Measurements from ENCODE around the gene MAGEA9.
"Not testable (repeated sequence)": the region's sequence is repeated elsewhere in the genome, so short reads cannot be mapped to it uniquely, and the experiment has no call there.

The MAGEA9 gene

DNA sequence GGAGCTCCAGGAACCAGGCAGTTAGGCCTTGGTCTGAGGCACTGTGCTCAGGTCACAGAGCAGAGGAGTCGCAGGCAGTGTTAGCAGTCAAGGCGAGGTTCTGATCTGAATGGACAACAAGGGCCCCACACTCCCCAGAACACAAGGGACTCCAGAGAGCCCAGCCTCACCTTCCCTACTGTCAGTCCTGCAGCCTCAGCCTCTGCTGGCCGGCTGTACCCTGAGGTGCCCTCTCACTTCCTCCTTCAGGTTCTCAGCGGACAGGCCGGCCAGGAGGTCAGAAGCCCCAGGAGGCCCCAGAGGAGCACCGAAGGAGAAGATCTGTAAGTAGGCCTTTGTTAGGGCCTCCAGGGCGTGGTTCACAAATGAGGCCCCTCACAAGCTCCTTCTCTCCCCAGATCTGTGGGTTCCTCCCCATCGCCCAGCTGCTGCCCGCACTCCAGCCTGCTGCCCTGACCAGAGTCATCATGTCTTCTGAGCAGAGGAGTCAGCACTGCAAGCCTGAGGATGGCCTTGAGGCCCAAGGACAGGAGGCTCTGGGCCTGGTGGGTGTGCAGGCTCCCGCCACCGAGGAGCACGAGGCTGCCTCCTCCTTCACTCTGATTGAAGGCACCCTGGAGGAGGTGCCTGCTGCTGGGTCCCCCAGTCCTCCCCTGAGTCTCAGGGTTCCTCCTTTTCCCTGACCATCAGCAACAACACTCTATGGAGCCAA lies 26.2 kb downstream of the MAGEA9 start:
- no peak for DNase-seq

DNA sequence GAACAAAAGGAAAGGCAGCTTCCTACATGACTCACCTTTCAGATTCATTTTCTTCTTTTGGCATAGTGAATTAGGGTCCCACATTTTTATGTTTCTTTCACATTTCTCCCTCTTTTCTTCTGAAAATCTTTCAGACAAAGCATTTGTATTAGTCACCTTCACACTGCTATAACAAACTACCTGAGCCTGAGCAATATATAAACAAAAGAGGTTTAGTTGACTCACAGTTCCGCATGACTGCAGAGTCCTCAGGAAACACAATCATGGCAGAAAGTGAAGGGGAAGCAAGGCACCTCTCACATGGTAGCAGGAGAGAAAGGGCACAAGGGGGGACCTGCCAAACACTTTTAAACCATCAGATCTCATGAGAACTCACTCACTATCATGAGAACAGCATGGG lies 36.9 kb downstream of the MAGEA9 start:
- DNase-seq, result no peak

DNA sequence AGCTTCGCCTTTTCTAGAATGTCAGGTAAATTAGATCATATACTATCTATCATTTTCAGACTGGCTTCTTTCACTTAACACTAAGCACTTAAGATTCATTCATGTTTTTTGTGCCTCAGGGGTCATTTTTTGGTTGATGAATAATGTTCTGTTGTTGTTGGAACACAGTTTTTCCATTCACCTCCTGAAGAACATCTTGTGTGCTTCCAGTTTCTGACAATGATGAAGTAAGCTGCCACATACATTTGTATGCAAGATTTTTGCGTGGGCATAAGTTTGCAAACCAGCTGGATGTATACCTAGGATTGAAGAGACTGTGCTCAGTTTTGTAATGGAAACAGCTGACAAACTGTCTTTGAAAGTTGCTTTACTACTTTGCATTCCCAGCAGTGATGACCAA lies 37.6 kb downstream of the MAGEA9 start:
- DNase-seq, result no peak

DNA sequence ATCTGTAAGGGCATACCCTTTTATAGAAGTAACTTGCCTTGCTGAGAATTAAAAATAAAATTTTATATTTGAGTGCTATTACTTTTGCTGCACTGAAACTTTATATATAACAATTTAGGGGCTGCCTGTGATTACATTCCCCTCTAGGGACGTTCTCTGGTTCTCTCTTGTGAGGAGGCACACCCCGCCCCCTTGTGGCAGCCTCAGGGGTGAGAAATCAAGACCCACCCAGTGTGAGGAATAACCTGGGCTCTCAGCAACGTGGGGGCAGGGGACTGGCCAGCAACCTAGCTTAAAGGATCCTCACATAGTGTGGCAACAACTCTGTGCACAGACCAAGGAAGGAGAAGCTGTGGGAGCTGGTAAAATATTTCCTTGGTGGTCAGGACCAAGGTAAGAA lies 43.7 kb downstream of the MAGEA9 start:
- peak; percentile 7 for DNase-seq

DNA sequence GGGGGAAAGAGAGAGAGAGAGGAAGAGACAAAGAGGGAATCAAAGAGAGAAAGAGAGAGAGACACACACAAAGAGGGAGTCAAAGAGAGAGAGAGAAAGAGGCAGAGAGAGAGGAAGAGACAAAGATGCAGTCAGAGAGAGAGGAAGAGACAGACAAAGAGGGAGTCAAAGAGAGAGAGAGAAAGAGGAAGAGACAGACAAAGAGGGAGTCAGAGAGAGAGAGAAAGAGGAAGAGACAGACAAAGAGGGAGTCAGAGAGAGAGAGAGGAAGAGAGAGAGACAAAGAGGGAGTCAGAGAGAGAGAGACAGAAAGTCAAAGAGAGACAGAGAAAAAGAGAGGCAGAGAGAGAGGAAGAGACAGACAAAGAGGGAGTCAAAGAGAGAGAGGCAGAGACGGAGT lies 45.5 kb downstream of the MAGEA9 start:
- no peak for DNase-seq

DNA sequence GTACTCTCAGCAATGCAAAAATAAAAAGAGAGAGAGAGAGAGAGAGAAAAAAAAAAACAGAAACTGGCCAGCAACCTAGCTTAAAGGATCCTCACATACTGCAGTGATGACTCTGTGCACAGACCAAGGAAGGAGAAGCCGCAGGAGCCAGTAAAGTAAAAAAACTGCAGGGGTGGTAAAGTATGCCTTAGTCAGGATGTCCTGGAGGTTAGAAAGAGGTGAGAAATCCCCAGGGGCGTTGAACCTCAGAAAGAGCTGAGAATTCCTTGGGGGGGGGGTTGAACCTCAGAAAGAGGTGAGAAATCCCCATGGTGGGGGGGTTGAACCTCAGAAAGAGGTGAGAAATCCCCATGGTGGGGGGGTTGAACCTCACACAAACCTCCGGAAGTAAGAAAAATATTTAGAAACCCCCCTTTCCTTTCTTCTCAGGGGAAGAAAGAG lies 48.0 kb downstream of the MAGEA9 start:
- peak; percentile 80 for DNase-seq

DNA sequence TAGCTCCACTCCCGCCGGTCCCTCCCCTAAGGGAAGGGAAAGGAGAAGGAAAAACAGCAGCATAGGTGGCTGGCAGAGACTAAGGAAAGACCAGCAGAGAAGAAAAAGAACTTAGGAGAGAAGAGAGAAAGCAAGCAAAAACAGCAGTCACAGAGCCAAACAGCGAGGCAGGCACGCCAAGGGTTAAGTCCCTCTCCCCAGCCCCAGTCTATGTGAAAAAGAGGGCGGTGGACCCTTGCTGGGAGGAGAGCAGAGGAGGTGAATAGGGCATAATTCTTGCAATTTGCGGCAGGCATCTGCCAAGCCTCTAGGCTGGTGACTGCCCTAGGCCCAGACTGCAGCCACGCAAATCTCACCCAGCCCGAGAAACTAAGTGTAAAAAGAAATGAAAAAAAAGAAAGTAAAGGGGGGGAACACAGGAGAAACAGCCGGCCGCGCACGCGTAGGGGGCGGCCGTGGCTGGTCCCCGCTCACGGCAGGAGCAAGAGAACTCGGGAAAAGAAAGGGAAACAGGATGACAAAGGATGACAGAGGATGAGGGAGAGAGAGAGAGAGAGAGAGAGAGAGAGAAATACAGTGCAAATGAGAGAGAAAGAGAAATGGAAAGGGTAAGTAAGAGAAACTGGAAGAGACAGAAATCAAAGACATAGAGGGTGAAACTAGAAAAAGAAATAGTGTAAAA lies 48.6 kb downstream of the MAGEA9 start:
- DNase-seq, result peak; percentile 26

DNA sequence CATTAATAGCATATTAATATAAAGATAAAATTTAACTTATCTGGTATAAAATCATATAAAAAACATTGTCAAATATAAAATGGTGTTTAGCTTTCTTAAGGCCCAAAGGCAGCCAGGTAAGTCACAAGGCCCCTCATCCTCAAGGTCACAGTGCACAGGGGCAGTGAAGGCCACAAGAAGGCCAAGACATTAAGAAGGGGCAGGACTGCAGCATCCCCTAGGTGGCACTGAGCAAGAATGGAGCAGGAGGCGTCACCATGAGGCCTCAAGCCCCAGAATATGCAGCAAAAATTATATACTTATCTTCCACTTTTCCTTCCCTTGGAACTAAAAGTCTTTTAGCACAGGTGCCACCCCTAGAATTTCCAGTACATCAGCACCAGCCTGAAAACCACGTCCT lies 49.7 kb downstream of the MAGEA9 start:
- DNase-seq, result no peak

DNA sequence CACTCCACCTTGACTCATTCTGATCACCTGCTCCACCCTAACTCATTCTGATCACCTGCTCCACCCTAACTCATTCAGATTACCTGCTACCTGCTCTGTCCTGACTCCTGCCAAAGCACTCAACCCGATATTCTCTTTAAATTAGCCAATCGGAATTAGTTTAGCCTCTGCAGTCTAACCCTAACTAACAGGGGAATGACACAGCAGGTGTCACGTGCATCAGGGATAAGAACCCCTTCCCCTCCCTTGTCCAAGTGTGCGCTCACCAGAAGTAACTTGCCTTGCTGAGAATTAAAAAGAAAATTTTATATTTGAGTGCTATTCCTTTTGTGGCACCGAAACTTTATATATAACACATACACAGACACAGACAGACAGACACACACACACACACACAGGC lies 55.0 kb downstream of the MAGEA9 start:
- not testable (repeated sequence) for DNase-seq

DNA sequence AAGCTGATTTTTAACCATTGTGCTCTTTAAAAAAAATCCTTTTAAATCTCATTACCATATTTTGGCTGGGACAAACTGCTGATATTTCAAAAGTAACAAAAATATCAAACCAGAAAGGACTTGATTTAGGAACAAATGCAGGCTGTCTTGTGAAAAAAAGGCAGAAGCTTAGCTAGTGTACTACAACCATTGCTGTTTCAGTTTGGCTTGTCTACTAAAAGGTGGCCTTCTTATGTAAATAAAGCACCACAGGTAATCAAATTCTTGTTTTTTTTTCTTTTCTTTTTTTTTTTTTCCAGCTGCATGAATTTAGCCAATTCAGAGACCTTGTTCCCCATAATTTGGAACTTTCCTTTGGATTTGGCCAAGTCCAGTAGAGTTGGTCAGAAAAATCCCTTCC lies 55.4 kb downstream of the MAGEA9 start:
- DNase-seq, result no peak
